Ovary (tissue), 3 donors: Measurements from ENCODE around the gene FAM171A1.

ENCODE experiments used
- EP300 ChIP-seq: sonication (generic); formaldehyde crosslinking; IDR thresholded peaks from one replicate; pipeline ENCODE4 v1.6.1; 2017; ENCODE audit warnings: antibody characterized with exemption
- POLR2A ChIP-seq: fragments of 450-650 bp; IDR thresholded peaks from one replicate; pipeline ENCODE4 v1.6.1; 2017; ENCODE audit warnings: antibody characterized with exemption, mild to moderate bottlenecking, moderate library complexity
- TF ChIP-seq, protein P1 (sequence below), 3 donors: fragments of 450-650 bp in 2 of 3; fragments of 200-600 bp in 1 of 3; IDR thresholded peaks; one replicate each; pipeline versions ENCODE4 v1.5.1 to v1.8.0; 2016 to 2022; ENCODE audit warnings: antibody characterized with exemption in 3 of 3, mild to moderate bottlenecking in 1 of 3
- donor health status: DM: no; HTN: no; CAD: no.

DNA sequence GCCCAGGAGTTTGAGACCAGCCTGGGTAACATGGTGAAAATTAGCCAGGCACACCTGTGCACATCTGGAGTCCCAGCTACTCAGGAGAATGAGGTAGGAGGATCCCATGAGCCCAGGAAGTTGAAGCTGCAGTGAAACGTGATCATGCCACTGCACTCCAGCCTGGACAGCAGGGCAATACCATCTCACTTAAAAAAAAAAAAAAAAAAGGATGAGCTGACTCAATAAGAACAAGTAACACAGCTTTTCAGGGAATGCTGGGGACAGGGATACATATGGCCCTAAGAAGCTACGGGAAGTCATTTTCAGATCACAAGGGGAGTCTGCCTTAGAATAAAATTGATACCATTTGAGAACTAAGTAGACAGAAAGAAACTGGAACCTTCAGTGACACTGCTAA is 41.7 kb downstream of the FAM171A1 start:
- TF ChIP-seq, protein P1, sequence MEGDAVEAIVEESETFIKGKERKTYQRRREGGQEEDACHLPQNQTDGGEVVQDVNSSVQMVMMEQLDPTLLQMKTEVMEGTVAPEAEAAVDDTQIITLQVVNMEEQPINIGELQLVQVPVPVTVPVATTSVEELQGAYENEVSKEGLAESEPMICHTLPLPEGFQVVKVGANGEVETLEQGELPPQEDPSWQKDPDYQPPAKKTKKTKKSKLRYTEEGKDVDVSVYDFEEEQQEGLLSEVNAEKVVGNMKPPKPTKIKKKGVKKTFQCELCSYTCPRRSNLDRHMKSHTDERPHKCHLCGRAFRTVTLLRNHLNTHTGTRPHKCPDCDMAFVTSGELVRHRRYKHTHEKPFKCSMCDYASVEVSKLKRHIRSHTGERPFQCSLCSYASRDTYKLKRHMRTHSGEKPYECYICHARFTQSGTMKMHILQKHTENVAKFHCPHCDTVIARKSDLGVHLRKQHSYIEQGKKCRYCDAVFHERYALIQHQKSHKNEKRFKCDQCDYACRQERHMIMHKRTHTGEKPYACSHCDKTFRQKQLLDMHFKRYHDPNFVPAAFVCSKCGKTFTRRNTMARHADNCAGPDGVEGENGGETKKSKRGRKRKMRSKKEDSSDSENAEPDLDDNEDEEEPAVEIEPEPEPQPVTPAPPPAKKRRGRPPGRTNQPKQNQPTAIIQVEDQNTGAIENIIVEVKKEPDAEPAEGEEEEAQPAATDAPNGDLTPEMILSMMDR (IDR thresholded peaks at IDR 0.05): no peak
- TF ChIP-seq EP300 (no peak), POLR2A (no peak)
